ENCODE results near the gene OR4E1. TPM values are rescaled to one million over a fixed set of nuclear protein-coding genes. Genes with fewer than 3 reads are reported as not detected.
A peak's percentile ranks its signal among the peaks of the same experiment; 100 is the strongest.
"Not testable (repeated sequence)": the region's sequence is repeated elsewhere in the genome, so short reads cannot be mapped to it uniquely, and the experiment has no call there.

Gene OR4E1
- total RNA-seq, 1 experiment from 2014 or later, result 0.06 TPM

- DNase-seq (ENCODE audit: low read depth), result no peak
Measured at GRCh38 chr14:21653331-21653885, 20.2 kb downstream of the OR4E1 start, which contains the start of gene OR4E2. Gene OR4E2, plus strand, starts transcription at chr14:21653835. Its CDS starts 11,248 bp downstream, at chr14:21665083.

GRCh38 chr14:21652209-21652808, 21.3 kb downstream of the OR4E1 start:
- DNase-seq (ENCODE audit: low read depth), result no peak

- DNase-seq (ENCODE audit: low read depth), result peak; percentile 11
Measured at GRCh38 chr14:21647380-21647779, 26.2 kb downstream of the OR4E1 start.

- DNase-seq (ENCODE audit: low read depth), result no peak
Measured at GRCh38 chr14:21643407-21643806, 30.2 kb downstream of the OR4E1 start.

GRCh38 chr14:21642683-21643082, 30.9 kb downstream of the OR4E1 start:
- no peak for DNase-seq (ENCODE audit: low read depth)

GRCh38 chr14:21634840-21635239, 38.8 kb downstream of the OR4E1 start, which contains the start of gene OR10G2:
Gene OR10G2, minus strand, starts transcription at chr14:21634940. Its CDS starts 98 bp downstream, at chr14:21634842.
- no peak for DNase-seq (ENCODE audit: low read depth)

GRCh38 chr14:21631084-21631483, 42.5 kb downstream of the OR4E1 start:
- DNase-seq (ENCODE audit: low read depth), result no peak

GRCh38 chr14:21630503-21630902, 43.1 kb downstream of the OR4E1 start:
- not testable (repeated sequence) for DNase-seq (ENCODE audit: low read depth)

GRCh38 chr14:21626491-21627230, 47.0 kb downstream of the OR4E1 start:
- peak; percentile 11 for DNase-seq (ENCODE audit: low read depth)

Other genes starting within 250 kb of the OR4E1 start
- 49.1 and 50.1 TPM in 2 replicates for gene CHD8, start 217.7 kb downstream of the OR4E1 start, total RNA-seq (2014; rRNA removed)
- 36.5 and 39.9 TPM in 2 replicates for gene RAB2B, start 196.9 kb downstream of the OR4E1 start, total RNA-seq (2014; rRNA removed)
- gene TOX4, start 196.6 kb downstream of the OR4E1 start, total RNA-seq (2014; rRNA removed), result 30.7 and 44.7 TPM in 2 replicates
- 74.3 and 85.0 TPM in 2 replicates for gene METTL3, start 162.5 kb downstream of the OR4E1 start, total RNA-seq (2014; rRNA removed)
- 3.5 and 7.1 TPM in 2 replicates for gene SALL2, start 147.5 kb downstream of the OR4E1 start, total RNA-seq (2014; rRNA removed)
- not detected in 2 replicates for gene OR10G3, start 93.7 kb downstream of the OR4E1 start, total RNA-seq (2014; rRNA removed)
- gene OR10G2, start 38.9 kb downstream of the OR4E1 start, total RNA-seq (2014; rRNA removed), result not detected in 2 replicates
- not detected in 2 replicates for gene OR4E2, start 20.0 kb downstream of the OR4E1 start, total RNA-seq (2014; rRNA removed)

All from LHCN-M2 (cell line).